Gastroesophageal sphincter (tissue), 4 donors: ENCODE measurements around the gene SAA2. TPM values are rescaled to one million over a fixed set of nuclear protein-coding genes. Genes with fewer than 3 reads are reported as not detected.
"Not testable (repeated sequence)": the region's sequence is repeated elsewhere in the genome, so short reads cannot be mapped to it uniquely, and the experiment has no call there.

Source experiments
- ATAC-seq: fragments of 150-250 bp; one replicate; pipeline ENCODE4 v1.9.1; 2016; ENCODE audit warnings: mild to moderate bottlenecking, moderate library complexity
- H3K27ac ChIP-seq, 4 donors: fragments of 200-600 bp; sonication (generic) in 3 of 4; 1 replicate in 3 of 4; 2 replicates in 1 of 4; pipeline ENCODE4 v1.5.1; 2016 to 2019
- H3K27me3 ChIP-seq: fragments of 200-600 bp; sonication (generic); one replicate; pipeline ENCODE4 v1.5.1; 2019
- H3K36me3 ChIP-seq, 2 donors: fragments of 200-600 bp; sonication (generic); one replicate each; pipeline ENCODE4 v1.5.1; 2019; ENCODE audit warnings: control low read depth in 1 of 2
- H3K4me1 ChIP-seq, 3 donors: fragments of 200-600 bp; sonication (generic); 1 replicate in 2 of 3; 2 replicates in 1 of 3; pipeline ENCODE4 v1.5.1; 2016 to 2019; ENCODE audit warnings: control low read depth in 2 of 3
- H3K4me3 ChIP-seq, 2 donors: fragments of 200-600 bp; sonication (generic); one replicate each; pipeline ENCODE4 v1.5.1; 2019; ENCODE audit warnings: mild to moderate bottlenecking in 1 of 2, moderate library complexity in 1 of 2
- H3K9me3 ChIP-seq, 3 donors: fragments of 200-600 bp; sonication (generic); one replicate each; pipeline ENCODE4 v1.5.1; 2017 to 2019; ENCODE audit warnings: control low read depth in 2 of 3
- CTCF ChIP-seq, 4 experiments: fragments of 200-600 bp in 2 of 4; fragments of 450-650 bp in 2 of 4; sonication (generic) in 1 of 4; IDR thresholded peaks; one replicate each; pipeline ENCODE4 v1.5.1; 2017 to 2019; ENCODE audit warnings: antibody characterized with exemption in 4 of 4, mild to moderate bottlenecking in 2 of 4, moderate library complexity in 2 of 4
- EP300 ChIP-seq: sonication (generic); formaldehyde crosslinking; IDR thresholded peaks from one replicate; pipeline ENCODE4 v1.6.1; 2017; ENCODE audit warnings: antibody characterized with exemption, mild to moderate bottlenecking
- POLR2A ChIP-seq, 2 donors: fragments of 450-650 bp; IDR thresholded peaks; one replicate each; pipeline ENCODE4 v1.6.1; 2017; ENCODE audit warnings: antibody characterized with exemption in 2 of 2, mild to moderate bottlenecking in 2 of 2, moderate library complexity in 1 of 2
- POLR2AphosphoS5 ChIP-seq: sonication (generic); formaldehyde crosslinking; IDR thresholded peaks from one replicate; pipeline ENCODE4 v1.6.1; 2017; ENCODE audit warnings: antibody characterized with exemption
- WGBS, 2 donors: methylation state at CpG; one replicate each; pipeline ENCODE4 v1.1.5; 2018; ENCODE audit warnings: low coverage in 1 of 2; 5-methylcytosine and 5-hydroxymethylcytosine counted together
- total RNA-seq, 4 donors: library from RNA; depleted of rRNA; stranded (reverse); fragments of >200 nt; gene quantifications; one replicate each; pipeline ENCODE4 v1.1.0, GENCODE V29; 2016

SAA2 gene
- total RNA-seq, 4 donors from 2014 or later: 18.6 to 36.5 TPM; not detected in 2

- no peak within 1 kb of the TSS for H3K4me3 ChIP-seq
- TF ChIP-seq POLR2A (IDR thresholded peaks at IDR 0.05) (no peak), EP300 (no peak), CTCF (IDR thresholded peaks at IDR 0.05) (no peak), POLR2AphosphoS5 (no peak)
- no peaks in the 10 kb centered on the region for H3K9me3 ChIP-seq
- H3K36me3 ChIP-seq: no peaks in the 10 kb centered on the region
- no peak for ATAC-seq
- H3K27ac ChIP-seq: no peak within 1 kb of the TSS
- H3K4me1 ChIP-seq: no peaks in the 10 kb centered on the region
- H3K27me3 ChIP-seq: no peaks in the 10 kb centered on the region
- WGBS, 2 donors: no CpG with 5 or more reads among the region's 8 CpGs
Measured at GRCh38 chr11:18265949-18266348, 17.5 kb upstream of the SAA2 start, which contains the start of gene SAA1. Gene SAA1 (plus strand): TSS chr11:18266264. CDS start chr11:18266888, 624 bp downstream.

GRCh38 chr11:18264677-18265555, 16.4 kb upstream of the SAA2 start:
- H3K27ac ChIP-seq: no peak overlapping the region
- no peak for ATAC-seq
- WGBS, 2 donors: 40 to 67% methylated on average over 1 of the region's 1 CpG

GRCh38 chr11:18264035-18264434, 15.6 kb upstream of the SAA2 start:
- H3K9me3 ChIP-seq: no peaks in the 10 kb centered on the region
- no peak for ATAC-seq
- no peak overlapping the region for H3K4me3 ChIP-seq
- no peak for TF ChIP-seq POLR2A (IDR thresholded peaks at IDR 0.05)
- TF ChIP-seq EP300: no peak
- TF ChIP-seq CTCF (IDR thresholded peaks at IDR 0.05): no peak
- TF ChIP-seq POLR2AphosphoS5: no peak
- H3K36me3 ChIP-seq: no peaks in the 10 kb centered on the region
- WGBS, 2 donors: 65 to 72% methylated on average over 3 to 4 of the region's 4 CpGs
- no peaks in the 10 kb centered on the region for H3K4me1 ChIP-seq
- no peaks in the 10 kb centered on the region for H3K27me3 ChIP-seq
- H3K27ac ChIP-seq: no peak overlapping the region

More at GRCh38 chr11:18264677-18265555, 16.4 kb upstream of the SAA2 start:
- no peaks in the 10 kb centered on the region for H3K4me1 ChIP-seq
- H3K27me3 ChIP-seq: no peaks in the 10 kb centered on the region
- H3K4me3 ChIP-seq: no peak overlapping the region
- no peaks in the 10 kb centered on the region for H3K36me3 ChIP-seq
- no peak for TF ChIP-seq EP300
- H3K9me3 ChIP-seq: no peaks in the 10 kb centered on the region

GRCh38 chr11:18262681-18263350, 14.3 kb upstream of the SAA2 start:
- H3K27me3 ChIP-seq, H3K36me3 ChIP-seq, ATAC-seq, H3K27ac ChIP-seq, H3K4me3 ChIP-seq, H3K4me1 ChIP-seq, H3K9me3 ChIP-seq: not testable (repeated sequence)
- 27 to 69% methylated on average over 3 to 8 of the region's 8 CpGs for WGBS, 2 donors

GRCh38 chr11:18261721-18262120, 13.3 kb upstream of the SAA2 start:
- no peaks in the 10 kb centered on the region for H3K4me1 ChIP-seq
- H3K27me3 ChIP-seq: no peaks in the 10 kb centered on the region
- no peak for TF ChIP-seq POLR2AphosphoS5
- no peak for TF ChIP-seq EP300
- TF ChIP-seq POLR2A (IDR thresholded peaks at IDR 0.05): no peak
- TF ChIP-seq CTCF (IDR thresholded peaks at IDR 0.05): no peak
- H3K4me3 ChIP-seq: no peak overlapping the region
- no peaks in the 10 kb centered on the region for H3K36me3 ChIP-seq
- H3K9me3 ChIP-seq: no peaks in the 10 kb centered on the region
- WGBS, 2 donors: 80 to 86% methylated on average over 1 to 6 of the region's 14 CpGs
- ATAC-seq: no peak
- no peak overlapping the region for H3K27ac ChIP-seq

GRCh38 chr11:18259259-18259658, 10.8 kb upstream of the SAA2 start:
- Histone ChIP-seq H3K9me3 (no peaks in the 10 kb centered on the region), H3K27me3 (peaks cover 7% of the 10 kb centered on the region), H3K27ac (no peak overlapping the region), H3K36me3 (no peaks in the 10 kb centered on the region), H3K4me3 (no peak overlapping the region), H3K4me1 (no peaks in the 10 kb centered on the region)
- TF ChIP-seq POLR2A (IDR thresholded peaks at IDR 0.05): no peak
- no peak for TF ChIP-seq CTCF (IDR thresholded peaks at IDR 0.05)
- no peak for TF ChIP-seq EP300
- TF ChIP-seq POLR2AphosphoS5: no peak
- no peak for ATAC-seq
